ENCODE results near the gene GDF10. TPM values are rescaled to one million over a fixed set of nuclear protein-coding genes. Genes with fewer than 3 reads are reported as not detected.

The GDF10 gene
- total and polyA plus RNA-seq, 2 of the 8 experiments (the other 6 are each of a cell fraction or from before 2014, with no cell fraction given) = 0.19 to 0.32 TPM

DNA sequence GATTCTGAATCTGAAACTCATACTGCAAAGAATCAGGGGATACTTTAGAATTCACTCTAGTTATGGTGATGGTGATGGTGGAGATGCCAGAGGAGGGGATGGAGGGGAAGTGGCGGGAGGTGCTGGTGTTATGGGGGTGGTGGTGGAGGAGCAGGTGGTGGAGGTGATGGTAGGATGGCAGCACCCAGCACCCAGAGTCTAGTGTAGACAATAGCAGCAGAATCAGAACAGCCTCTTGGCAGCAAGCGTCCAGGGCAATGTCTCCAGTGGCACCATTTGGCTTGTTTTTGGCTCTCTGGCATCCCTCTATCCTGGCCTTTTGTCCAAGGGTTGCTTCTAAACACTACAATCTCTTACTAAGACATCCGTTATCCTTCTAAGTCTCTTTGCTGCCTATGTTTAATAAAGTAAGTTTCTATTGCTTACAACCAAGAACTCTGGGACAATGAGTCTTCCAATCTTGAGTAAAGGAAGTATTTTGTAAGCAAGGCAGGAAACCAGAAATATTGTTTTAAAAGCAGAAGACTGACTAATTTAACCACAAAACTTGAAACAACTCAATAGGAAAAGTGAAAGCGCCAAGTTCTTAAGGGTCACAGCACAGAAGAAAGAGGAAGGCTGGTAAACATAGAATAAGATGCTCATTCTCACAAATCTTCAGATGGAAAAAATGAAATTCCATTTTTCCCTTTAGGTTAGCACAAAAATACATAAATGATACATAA lies 42.4 kb upstream of the GDF10 start:
- H2AFZ ChIP-seq (ENCODE audit: low read length) = no peak overlapping the region
- H2BK20ac ChIP-seq (ENCODE audit: low read length) = no peak overlapping the region
- no peak overlapping the region for H3K18ac ChIP-seq (ENCODE audit: extremely low read depth, low read length)
- H3K27ac ChIP-seq (ENCODE audit: low read depth, low read length) = no peak overlapping the region
- H3K4me1 ChIP-seq (replicated peaks in 1 of 4; ENCODE audit: control insufficient read depth in 3 of 4, insufficient read depth in 4 of 4, low read length in 3 of 4) = no peaks in the 10 kb centered on the region
- H2BK15ac ChIP-seq (ENCODE audit: low read length) = no peak overlapping the region
- H2BK120ac ChIP-seq (replicated peaks; ENCODE audit: low read depth, low read length) = no peak overlapping the region
- H3K4ac ChIP-seq (replicated peaks; ENCODE audit: insufficient read length, low read depth, low read length) = no peak overlapping the region
- no peak overlapping the region for H4K91ac ChIP-seq (replicated peaks; ENCODE audit: insufficient read length, low read length)
- H3K23ac ChIP-seq (ENCODE audit: insufficient read length) = no peak overlapping the region
- no peak overlapping the region for H3K4me2 ChIP-seq (ENCODE audit: insufficient read depth in 1 of 2, low read depth in 2 of 2, low read length in 2 of 2)
- no peaks in the 10 kb centered on the region for H3K36me3 ChIP-seq (ENCODE audit: control insufficient read depth in 2 of 4, insufficient read depth in 4 of 4, low read length in 3 of 4)
- 0 out of 7 replicates have a peak, but pooled peaks cover 0 to 3% (median 0%) of the 10 kb centered on the region in 4 experiments for H3K27me3 ChIP-seq (replicated peaks in 1 of 4; ENCODE audit: control insufficient read depth in 3 of 4, extremely low read depth in 1 of 4, insufficient read depth in 3 of 4, low read length in 3 of 4)
- H4K20me1 ChIP-seq (replicated peaks in 1 of 2; ENCODE audit: control insufficient read depth in 1 of 2, insufficient read depth in 2 of 2, low read length in 2 of 2) = no peaks in the 10 kb centered on the region
- H3K23me2 ChIP-seq (ENCODE audit: low read depth, low read length) = no peaks in the 10 kb centered on the region
- no peak overlapping the region for H4K5ac ChIP-seq (ENCODE audit: insufficient read length, low read depth, low read length)
- ChIA-PET POLR2A (ENCODE audit: partially characterized antibody) (no interaction called here), CTCF (ENCODE audit: partially characterized antibody) (interaction anchor here (0.6 kb wide), 1 partner anchor 91 kb away, joined by 3 read pairs; the partner anchor contains the start of gene RBP3)
- no peak overlapping the region for H2BK5ac ChIP-seq (ENCODE audit: low read depth, low read length)
- H3K79me2 ChIP-seq (ENCODE audit: control insufficient read depth in 1 of 2, insufficient read depth in 2 of 2, low read length in 2 of 2) = no peaks in the 10 kb centered on the region
- no peak overlapping the region for H3K14ac ChIP-seq (ENCODE audit: insufficient read length)
- DNase-seq (ENCODE audit: low read depth in 1 of 2, low spot score in 2 of 2) = peak in 1 of 2 experiments; percentile 8
- H3K56ac ChIP-seq (replicated peaks; ENCODE audit: insufficient read length, low read depth, low read length) = no peak overlapping the region
- no peaks in the 10 kb centered on the region for H3K79me1 ChIP-seq (ENCODE audit: low read depth, low read length)
- no peak overlapping the region for H3K4me3 ChIP-seq (ENCODE audit: extremely low read depth in 1 of 4, insufficient read depth in 2 of 4, low read depth in 3 of 4, low read length in 4 of 4)
- H2AK5ac ChIP-seq (ENCODE audit: low read depth, low read length) = no peak overlapping the region
- H2BK12ac ChIP-seq (ENCODE audit: low read depth, low read length) = no peak overlapping the region
- no peak for TF ChIP-seq JUND (IDR thresholded peaks at IDR 0.05; ENCODE audit: low read length)
- no peak for TF ChIP-seq GABPA (IDR thresholded peaks at IDR 0.05; ENCODE audit: borderline replicate concordance, insufficient read depth, low read length)
- TF ChIP-seq TAF1 (IDR thresholded peaks at IDR 0.05; ENCODE audit: low read depth, low read length) = no peak
- TF ChIP-seq NRF1 (IDR thresholded peaks at IDR 0.05; ENCODE audit: low read depth, low read length) = no peak
- no peak for TF ChIP-seq CBX5 (IDR thresholded peaks at IDR 0.05; ENCODE audit: low read depth, low read length)
- TF ChIP-seq SP1 (IDR thresholded peaks at IDR 0.05; ENCODE audit: low read depth, low read length) = no peak
- TF ChIP-seq SAP30 (IDR thresholded peaks at IDR 0.05; ENCODE audit: insufficient read depth, insufficient replicate concordance, low read length) = no peak
- no peak for TF ChIP-seq HDAC2 (IDR thresholded peaks at IDR 0.05; ENCODE audit: borderline replicate concordance in 1 of 2, low read depth in 2 of 2, low read length in 2 of 2)
- WGBS, 2 experiments (ENCODE audit: extremely low coverage in 1 of 2, insufficient coverage in 1 of 2, insufficient read length in 1 of 2, insufficient replicate concordance in 2 of 2, low coverage in 1 of 2, low lambda C conversion rate in 2 of 2, missing lambda C conversion rate in 1 of 2) = 93% methylated on average over 4 of the region's 4 CpGs; no CpG with 5 or more reads in 1 of the 2 experiments
- no peak overlapping the region for H3K9ac ChIP-seq (replicated peaks in 1 of 4; ENCODE audit: extremely low read depth in 1 of 4, low read depth in 3 of 4, low read length in 3 of 4)
- H3K9me3 ChIP-seq (ENCODE audit: insufficient read depth in 2 of 2, low read depth in 1 of 2, low read length in 1 of 2) = no peaks in the 10 kb centered on the region
- FAIRE-seq = no peak
- H4K8ac ChIP-seq (ENCODE audit: extremely low read depth, insufficient read depth, low read length) = no peak overlapping the region
